Retinal pigment epithelial cell (primary cell): ENCODE measurements around the gene NRP2.

Experiments used
- DNase-seq: peaks from one replicate; pipeline ENCODE4 v3.0.0-alpha.2; 2010; ENCODE audit warnings: low read depth
- H3K4me3 ChIP-seq: 2 replicates; pipeline ENCODE4 v1.5.1; 2011; ENCODE audit warnings: mild to moderate bottlenecking, low read length, control low read depth, moderate library complexity
- TF ChIP-seq, protein P1 (sequence below): conservative IDR thresholded peaks from 2 replicates; pipeline ENCODE4 v1.5.1; 2011; ENCODE audit warnings: low read depth, low read length, control low read depth, inconsistent platforms

Gene NRP2

DNA sequence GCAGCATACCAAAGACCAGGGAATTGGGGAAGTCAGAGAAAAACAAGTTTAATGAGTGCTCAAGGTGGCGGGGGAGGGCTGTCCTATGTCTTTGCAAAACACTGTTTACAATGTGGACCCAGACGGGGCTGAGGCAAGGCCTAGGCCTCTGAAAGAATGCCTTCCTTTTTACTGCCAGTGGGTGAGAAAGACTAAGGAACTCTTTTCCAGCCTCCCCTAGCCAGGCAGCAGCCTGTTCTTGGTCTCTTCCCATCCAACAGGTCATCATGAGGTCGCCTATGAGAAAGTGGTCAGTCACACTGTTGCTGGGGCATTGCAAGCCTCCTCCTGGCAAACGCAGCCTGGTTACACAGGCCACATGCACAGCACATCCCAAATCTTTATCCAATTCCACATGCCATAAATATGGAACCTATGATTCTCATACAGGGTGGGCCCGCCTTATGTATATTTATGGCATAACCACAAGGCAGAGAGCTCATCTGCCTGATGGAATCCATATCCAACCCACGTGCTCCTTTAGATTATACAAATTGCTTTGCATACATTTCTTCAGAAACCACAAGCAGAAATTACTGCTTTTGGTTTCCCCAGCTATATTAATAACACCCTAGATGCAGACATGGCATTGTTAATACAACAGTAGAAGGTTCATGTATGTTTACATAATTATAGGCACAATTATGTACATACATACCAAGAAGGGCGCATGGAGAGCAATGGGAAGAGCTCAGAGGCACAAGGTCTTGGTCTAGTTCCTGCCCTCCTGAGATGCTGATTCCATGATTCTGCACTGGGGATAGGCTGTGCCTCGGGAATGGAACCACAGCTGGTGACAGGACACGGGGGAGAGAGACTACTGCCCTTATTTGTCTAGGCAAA, 48.6 kb downstream of the NRP2 start:
- no peak overlapping the region for H3K4me3 ChIP-seq
- no peak for DNase-seq
- TF ChIP-seq, protein P1, sequence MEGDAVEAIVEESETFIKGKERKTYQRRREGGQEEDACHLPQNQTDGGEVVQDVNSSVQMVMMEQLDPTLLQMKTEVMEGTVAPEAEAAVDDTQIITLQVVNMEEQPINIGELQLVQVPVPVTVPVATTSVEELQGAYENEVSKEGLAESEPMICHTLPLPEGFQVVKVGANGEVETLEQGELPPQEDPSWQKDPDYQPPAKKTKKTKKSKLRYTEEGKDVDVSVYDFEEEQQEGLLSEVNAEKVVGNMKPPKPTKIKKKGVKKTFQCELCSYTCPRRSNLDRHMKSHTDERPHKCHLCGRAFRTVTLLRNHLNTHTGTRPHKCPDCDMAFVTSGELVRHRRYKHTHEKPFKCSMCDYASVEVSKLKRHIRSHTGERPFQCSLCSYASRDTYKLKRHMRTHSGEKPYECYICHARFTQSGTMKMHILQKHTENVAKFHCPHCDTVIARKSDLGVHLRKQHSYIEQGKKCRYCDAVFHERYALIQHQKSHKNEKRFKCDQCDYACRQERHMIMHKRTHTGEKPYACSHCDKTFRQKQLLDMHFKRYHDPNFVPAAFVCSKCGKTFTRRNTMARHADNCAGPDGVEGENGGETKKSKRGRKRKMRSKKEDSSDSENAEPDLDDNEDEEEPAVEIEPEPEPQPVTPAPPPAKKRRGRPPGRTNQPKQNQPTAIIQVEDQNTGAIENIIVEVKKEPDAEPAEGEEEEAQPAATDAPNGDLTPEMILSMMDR = no peak

DNA sequence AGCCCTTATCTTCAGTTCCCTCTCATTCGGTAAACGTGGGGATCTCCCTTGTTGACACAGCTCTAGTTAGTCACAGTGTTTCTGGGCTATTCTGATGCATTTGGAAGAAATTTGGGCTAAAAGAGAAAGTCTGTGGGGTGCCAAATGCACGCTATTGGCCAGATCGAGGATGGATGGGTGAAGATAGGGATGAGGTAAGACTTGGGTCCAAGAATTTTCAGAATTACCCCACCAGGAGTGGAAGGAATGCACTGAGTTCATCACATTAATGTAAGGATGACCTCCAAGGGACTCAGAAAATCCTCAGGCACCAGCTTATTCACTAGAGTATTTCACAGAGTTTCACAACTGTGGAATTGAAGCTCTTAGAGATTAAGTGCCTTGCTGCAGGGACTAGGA, 49.3 kb downstream of the NRP2 start:
- H3K4me3 ChIP-seq = no peak overlapping the region
- TF ChIP-seq, protein P1 = no peak
- no peak for DNase-seq

DNA sequence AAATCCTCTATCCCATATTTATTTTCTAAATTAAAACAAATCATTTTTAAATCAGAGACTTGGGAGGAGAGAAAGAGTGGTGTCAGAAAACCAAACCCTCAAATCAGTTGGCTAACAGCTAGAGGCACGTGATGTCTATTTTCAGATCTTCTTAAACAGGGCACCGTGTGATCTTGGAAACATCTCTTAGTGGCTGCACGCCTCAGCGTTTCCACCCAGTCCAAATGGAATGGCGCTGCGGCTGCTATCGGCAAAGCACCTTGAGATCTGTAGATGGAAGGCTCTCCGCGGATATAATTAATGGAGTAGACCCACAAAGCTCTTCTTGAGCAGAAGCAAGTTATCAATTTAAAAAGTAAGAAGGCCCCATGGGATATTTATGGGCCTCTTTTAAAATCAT, 50.0 kb downstream of the NRP2 start:
- DNase-seq = no peak
- TF ChIP-seq, protein P1 = no peak
- no peak overlapping the region for H3K4me3 ChIP-seq

DNA sequence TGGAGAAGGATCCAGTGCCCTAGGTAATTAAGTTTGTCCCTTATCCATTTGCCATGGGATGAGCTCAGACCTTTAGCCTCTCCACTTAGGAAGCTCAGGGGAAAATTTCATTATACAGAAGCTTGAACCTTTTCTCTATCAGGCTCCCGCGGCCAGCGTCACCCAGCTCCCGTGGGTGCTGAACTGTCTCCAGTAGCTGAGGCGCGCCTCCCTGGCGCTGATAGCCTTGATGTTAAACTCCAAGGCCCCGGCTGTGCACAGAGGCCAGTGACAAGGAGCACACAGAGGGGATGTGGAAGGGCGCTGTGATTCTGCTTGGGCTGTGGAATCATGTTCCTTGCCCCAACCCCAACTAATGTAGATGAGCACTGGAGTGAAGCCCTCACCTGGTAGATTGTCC, 50.8 kb downstream of the NRP2 start:
- TF ChIP-seq, protein P1 = no peak
- no peak overlapping the region for H3K4me3 ChIP-seq
- no peak for DNase-seq

DNA sequence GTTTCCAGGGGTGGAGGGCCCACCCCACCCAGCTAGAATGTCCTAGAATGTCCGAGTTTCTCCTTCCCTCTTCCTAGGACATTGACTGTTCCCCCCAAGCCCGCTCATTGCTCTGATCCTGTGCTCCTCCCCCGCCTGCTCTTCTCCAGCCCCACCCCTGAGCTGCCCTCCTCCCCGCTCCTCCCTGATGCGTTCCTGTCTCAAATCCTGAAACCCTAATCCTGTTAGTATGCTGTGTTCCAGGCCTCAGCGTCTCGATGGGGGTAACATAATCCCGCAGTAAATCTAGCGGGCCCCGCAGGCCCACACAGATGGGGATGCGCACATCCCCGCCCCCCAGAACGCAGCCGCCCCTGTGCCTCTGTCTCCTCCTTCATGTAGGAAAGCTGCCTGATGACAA, 51.3 kb downstream of the NRP2 start:
- DNase-seq = no peak
- TF ChIP-seq, protein P1 = no peak
- no peak overlapping the region for H3K4me3 ChIP-seq

DNA sequence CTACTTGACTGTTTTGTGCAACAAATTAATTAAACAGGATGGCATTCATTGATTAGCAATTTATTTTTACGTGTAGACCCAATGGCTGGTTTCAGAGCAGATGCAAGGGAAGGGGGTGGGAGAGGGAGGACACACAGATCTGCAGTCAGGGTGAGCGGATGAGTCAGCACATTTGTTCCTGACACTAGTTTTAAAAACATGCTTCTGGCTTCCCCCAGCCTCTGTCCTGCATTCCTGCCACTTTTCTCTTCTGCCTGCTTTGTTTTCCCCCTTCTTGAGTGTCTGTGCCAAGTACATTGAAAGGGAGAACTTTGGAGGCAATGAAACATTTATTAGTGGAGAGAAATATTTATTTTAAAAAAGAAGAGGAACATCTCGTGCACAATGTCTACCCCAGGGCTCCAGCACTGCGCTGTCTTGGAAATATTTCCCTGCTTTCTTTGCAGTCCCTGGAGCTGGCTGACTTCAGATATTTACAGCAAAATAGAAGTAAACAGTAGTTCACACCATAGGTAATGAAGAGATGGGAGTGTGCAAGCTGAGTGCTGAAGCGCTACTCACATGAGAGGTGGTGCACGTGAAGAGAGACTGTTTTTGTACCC, 52.2 kb downstream of the NRP2 start:
- DNase-seq = no peak
- no peak overlapping the region for H3K4me3 ChIP-seq
- TF ChIP-seq, protein P1 = no peak
